GM13976 (cell line): Measurements from ENCODE around the gene TRIAP1.

ENCODE experiments used
- DNase-seq: peaks from one replicate; pipeline ENCODE4 v3.0.0; 2012; ENCODE audit warnings: low spot score
- in situ Hi-C: fragments of 300-500 bp; cut with MboI; formaldehyde crosslinking; loops from one replicate; pipeline ENCODE4 v1.12.0; 2022; ENCODE audit warnings: low sequenced_read_pairs, mixed read lengths, inconsistent platforms; ENCODE audit not compliant: unreplicated experiment
- TF ChIP-seq, protein P1 (sequence below): IDR thresholded peaks from 2 replicates; pipeline ENCODE4 v1.5.1; 2012; ENCODE audit warnings: borderline replicate concordance, mild to moderate bottlenecking; ENCODE audit not compliant: insufficient read depth; ENCODE audit errors: extremely low read depth, missing control alignments, control extremely low read depth

TRIAP1 gene

GRCh38 chr12:120444676-120445075 is 1.5 kb downstream of the TRIAP1 start:
- TF ChIP-seq, protein P1, sequence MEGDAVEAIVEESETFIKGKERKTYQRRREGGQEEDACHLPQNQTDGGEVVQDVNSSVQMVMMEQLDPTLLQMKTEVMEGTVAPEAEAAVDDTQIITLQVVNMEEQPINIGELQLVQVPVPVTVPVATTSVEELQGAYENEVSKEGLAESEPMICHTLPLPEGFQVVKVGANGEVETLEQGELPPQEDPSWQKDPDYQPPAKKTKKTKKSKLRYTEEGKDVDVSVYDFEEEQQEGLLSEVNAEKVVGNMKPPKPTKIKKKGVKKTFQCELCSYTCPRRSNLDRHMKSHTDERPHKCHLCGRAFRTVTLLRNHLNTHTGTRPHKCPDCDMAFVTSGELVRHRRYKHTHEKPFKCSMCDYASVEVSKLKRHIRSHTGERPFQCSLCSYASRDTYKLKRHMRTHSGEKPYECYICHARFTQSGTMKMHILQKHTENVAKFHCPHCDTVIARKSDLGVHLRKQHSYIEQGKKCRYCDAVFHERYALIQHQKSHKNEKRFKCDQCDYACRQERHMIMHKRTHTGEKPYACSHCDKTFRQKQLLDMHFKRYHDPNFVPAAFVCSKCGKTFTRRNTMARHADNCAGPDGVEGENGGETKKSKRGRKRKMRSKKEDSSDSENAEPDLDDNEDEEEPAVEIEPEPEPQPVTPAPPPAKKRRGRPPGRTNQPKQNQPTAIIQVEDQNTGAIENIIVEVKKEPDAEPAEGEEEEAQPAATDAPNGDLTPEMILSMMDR, result no peak
- DNase-seq, result no peak
- in situ Hi-C loops, result no loop called here

GRCh38 chr12:120439646-120440247 is 6.4 kb downstream of the TRIAP1 start:
- TF ChIP-seq, protein P1, result peak; percentile 63
- in situ Hi-C loops, result loop anchor here (10.0 kb wide), 1 partner anchor 105 kb away; no protein-coding TSS in a partner anchor
- DNase-seq, result peak; percentile 84

DNA sequence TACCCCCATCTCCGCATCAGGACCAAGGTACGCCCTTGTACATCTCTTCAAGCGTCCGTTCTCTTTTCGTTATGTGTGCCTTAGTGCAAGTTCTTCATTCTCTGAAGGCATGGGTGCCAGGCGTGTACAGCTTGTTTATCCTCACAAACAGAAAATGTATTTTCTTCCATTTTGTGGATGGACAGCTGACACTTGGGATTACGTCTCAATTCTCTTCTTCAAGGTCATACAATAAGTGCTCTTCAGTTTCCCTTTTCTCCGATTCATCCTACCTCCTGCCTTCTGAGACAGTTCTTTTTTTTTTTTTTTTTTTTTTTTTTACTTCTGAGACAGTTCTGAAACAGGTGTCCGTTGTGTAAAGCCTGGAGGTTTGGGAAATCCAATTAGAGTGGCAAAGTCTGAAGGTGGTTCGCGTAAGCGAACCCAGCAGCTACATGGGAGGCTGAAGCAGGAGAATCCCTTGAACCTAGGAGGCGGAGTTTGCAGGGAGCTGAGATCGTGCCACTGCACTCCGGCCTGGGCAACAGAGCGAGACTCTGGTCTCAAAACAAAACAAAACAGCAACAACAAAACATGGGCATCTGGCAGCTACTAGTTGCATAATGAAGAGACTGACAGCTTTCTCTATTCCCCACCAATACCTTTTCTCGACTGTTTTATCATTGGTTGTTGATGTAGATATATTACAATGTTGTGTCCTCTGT is 7.5 kb downstream of the TRIAP1 start:
- in situ Hi-C loops, result loop anchor here (10.0 kb wide), 1 partner anchor 104 kb away; no protein-coding TSS in a partner anchor
- DNase-seq, result no peak

GRCh38 chr12:120437735-120438494 is 8.3 kb downstream of the TRIAP1 start, which contains the start of gene COX6A1:
COX6A1 (plus strand) TSS chr12:120438113; CDS start chr12:120438127, 14 bp downstream.
- TF ChIP-seq, protein P1, result no peak
- DNase-seq, result peak; percentile 97
- in situ Hi-C loops, result loop anchor here (10.0 kb wide), 1 partner anchor 103 kb away; no protein-coding TSS in a partner anchor

More for the DNA sequence above, 7.5 kb downstream of the TRIAP1 start:
- TF ChIP-seq, protein P1, result no peak

DNA sequence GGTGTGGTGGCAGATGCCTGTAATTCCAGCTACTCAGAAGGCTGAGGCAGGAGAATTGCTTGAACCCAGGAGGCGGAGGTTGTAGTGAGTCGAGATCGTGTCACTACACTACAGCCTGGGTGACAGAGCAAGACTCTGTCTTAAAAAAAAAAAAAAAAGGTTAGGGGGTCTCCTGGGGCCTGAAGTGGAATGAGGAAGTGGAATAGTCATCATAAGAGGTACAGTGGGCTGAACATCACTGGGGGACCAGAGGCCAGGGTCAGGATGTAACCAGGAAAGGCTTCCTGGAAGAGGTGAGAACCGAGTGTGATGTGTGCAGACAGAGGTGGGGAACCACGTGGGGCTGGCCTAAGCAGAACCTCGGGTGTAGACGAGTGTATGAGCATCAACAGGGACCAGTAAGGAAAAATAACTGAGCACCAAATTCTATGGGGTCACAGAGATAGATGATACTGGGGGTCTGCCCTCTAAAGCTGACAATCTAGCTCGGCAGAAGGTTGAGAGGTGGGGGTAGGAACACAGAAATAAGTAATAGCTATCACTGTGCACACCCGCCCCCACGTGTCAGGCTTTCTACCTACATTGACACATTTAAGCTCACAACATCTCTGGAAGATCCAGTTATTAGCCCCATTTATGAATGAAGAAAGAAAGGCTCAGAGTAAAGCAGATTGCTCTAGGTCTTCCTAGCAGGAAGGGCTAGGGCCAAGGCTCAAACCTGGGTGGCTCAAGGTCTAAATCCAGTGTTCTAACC is 13.2 kb downstream of the TRIAP1 start:
- DNase-seq, result no peak
- in situ Hi-C loops, result loop anchor here (10.0 kb wide), 1 partner anchor 98 kb away; no protein-coding TSS in a partner anchor
- TF ChIP-seq, protein P1, result no peak

- TF ChIP-seq, protein P1, result no peak
- in situ Hi-C loops, result no loop called here
- no peak for DNase-seq
These were observed 16.8 kb downstream of the TRIAP1 start for GRCh38 chr12:120429368-120429767.
